Natural killer cell (primary cell): Measurements from ENCODE around the gene ZNF200. TPM values are rescaled to one million over a fixed set of nuclear protein-coding genes. Genes with fewer than 3 reads are reported as not detected.

Experiments
- ATAC-seq, 3 donors: fragments of 150-1000 bp in 2 of 3; fragments of 200-7000 bp in 1 of 3; cut with Tn5 transposase; 1 replicate in 1 of 3; 2 replicates in 2 of 3; pipeline ENCODE4 v1.10.0; 2021; ENCODE audit warnings: mild to moderate bottlenecking in 2 of 3, moderate library complexity in 2 of 3
- DNase-seq, 2 donors: peaks; one replicate each; pipeline versions ENCODE4 v3.0.0 to v3.0.0-alpha.2; 2013 to 2021; ENCODE audit warnings: mixed read lengths in 1 of 2
- H3K27ac ChIP-seq: one replicate; pipeline ENCODE4 v1.5.1; 2013; ENCODE audit warnings: mild to moderate bottlenecking, low read length
- H3K27me3 ChIP-seq: one replicate; pipeline ENCODE4 v1.6.1; 2013; ENCODE audit warnings: low read length; ENCODE audit not compliant: control insufficient read depth, insufficient read depth
- H3K36me3 ChIP-seq: one replicate; pipeline ENCODE4 v1.6.1; 2013; ENCODE audit warnings: low read length; ENCODE audit not compliant: control insufficient read depth, insufficient read depth
- H3K4me1 ChIP-seq: one replicate; pipeline ENCODE4 v1.6.1; 2013; ENCODE audit warnings: low read length; ENCODE audit not compliant: control insufficient read depth, insufficient read depth
- H3K4me3 ChIP-seq: one replicate; pipeline ENCODE4 v1.5.1; 2013; ENCODE audit warnings: low read length
- H3K9me3 ChIP-seq: one replicate; pipeline ENCODE4 v1.6.1; 2013; ENCODE audit warnings: low read length; ENCODE audit not compliant: control insufficient read depth, insufficient read depth
- H3K27ac Mint-ChIP-seq, 2 donors: one replicate each; pipeline ENCODE4 v1.8.0; 2022; ENCODE audit warnings: mild to moderate bottlenecking in 2 of 2, mixed read lengths in 2 of 2, moderate library complexity in 1 of 2
- H3K27me3 Mint-ChIP-seq, 2 donors: one replicate each; pipeline ENCODE4 v1.8.0; 2022; ENCODE audit warnings: low read depth in 2 of 2, mixed read lengths in 2 of 2
- H3K36me3 Mint-ChIP-seq: one replicate; pipeline ENCODE4 v1.8.0; 2022; ENCODE audit warnings: mixed read lengths
- H3K4me1 Mint-ChIP-seq, 2 donors: one replicate each; pipeline ENCODE4 v1.8.0; 2022; ENCODE audit warnings: mixed read lengths in 2 of 2
- H3K4me3 Mint-ChIP-seq: one replicate; pipeline ENCODE4 v1.8.0; 2022; ENCODE audit warnings: mild to moderate bottlenecking, moderate library complexity, mixed read lengths
- H3K9me3 Mint-ChIP-seq, 2 donors: one replicate each; pipeline ENCODE4 v1.8.0; 2022; ENCODE audit warnings: mixed read lengths in 2 of 2
- WGBS: methylation state at CpG from one replicate; pipeline ENCODE4 v1.1.7; 2013; ENCODE audit warnings: missing lambda C conversion rate; ENCODE audit not compliant: insufficient coverage; 5-methylcytosine and 5-hydroxymethylcytosine counted together
- intact Hi-C: fragments of 100-400 bp; cut with micrococcal nuclease; formaldehyde crosslinking; loops from one replicate; pipeline ENCODE4 v1.14.2; 2022
- total RNA-seq, 4 donors: library from RNA; stranded (reverse); fragments of 120-200 nt in 1 of 4; gene quantifications; one replicate each; pipeline versions ENCODE4 v1.2.3 to v1.2.4, GENCODE V29; 2013 to 2022
- TF ChIP-seq, protein P1 (sequence below): fragments of 200-600 bp; IDR thresholded peaks from one replicate; pipeline ENCODE4 v1.8.0; 2022; ENCODE audit warnings: antibody characterized with exemption

ZNF200 gene
- total RNA-seq, 3 donors from 2014 or later (not counting 1 experiment from before 2014, with no cell fraction given), result 5.3 to 10.9 (median 5.6) TPM

GRCh38 chr16:3259836-3260235, 24.9 kb upstream of the ZNF200 start:
- H3K36me3 ChIP-seq, result no peaks in the 10 kb centered on the region

GRCh38 chr16:3256866-3257465, 22.0 kb upstream of the ZNF200 start:
- Mint-ChIP-seq H3K9me3 (no peaks in the 10 kb centered on the region), H3K4me3 (no peak overlapping the region), H3K27ac (no peak overlapping the region), H3K27me3 (peaks cover 7 to 9% of the 10 kb centered on the region in 2 donors), H3K4me1 (no peaks in the 10 kb centered on the region), H3K36me3 (no peaks in the 10 kb centered on the region)
- no peaks in the 10 kb centered on the region for H3K27me3 ChIP-seq
- TF ChIP-seq, protein P1, sequence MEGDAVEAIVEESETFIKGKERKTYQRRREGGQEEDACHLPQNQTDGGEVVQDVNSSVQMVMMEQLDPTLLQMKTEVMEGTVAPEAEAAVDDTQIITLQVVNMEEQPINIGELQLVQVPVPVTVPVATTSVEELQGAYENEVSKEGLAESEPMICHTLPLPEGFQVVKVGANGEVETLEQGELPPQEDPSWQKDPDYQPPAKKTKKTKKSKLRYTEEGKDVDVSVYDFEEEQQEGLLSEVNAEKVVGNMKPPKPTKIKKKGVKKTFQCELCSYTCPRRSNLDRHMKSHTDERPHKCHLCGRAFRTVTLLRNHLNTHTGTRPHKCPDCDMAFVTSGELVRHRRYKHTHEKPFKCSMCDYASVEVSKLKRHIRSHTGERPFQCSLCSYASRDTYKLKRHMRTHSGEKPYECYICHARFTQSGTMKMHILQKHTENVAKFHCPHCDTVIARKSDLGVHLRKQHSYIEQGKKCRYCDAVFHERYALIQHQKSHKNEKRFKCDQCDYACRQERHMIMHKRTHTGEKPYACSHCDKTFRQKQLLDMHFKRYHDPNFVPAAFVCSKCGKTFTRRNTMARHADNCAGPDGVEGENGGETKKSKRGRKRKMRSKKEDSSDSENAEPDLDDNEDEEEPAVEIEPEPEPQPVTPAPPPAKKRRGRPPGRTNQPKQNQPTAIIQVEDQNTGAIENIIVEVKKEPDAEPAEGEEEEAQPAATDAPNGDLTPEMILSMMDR, result no peak
- H3K4me3 ChIP-seq, result no peak overlapping the region
- no peaks in the 10 kb centered on the region for H3K36me3 ChIP-seq
- DNase-seq (no peak), ATAC-seq (no peak)
- intact Hi-C loops, result no loop called here
- 84% methylated on average over 9 of the region's 9 CpGs for WGBS
- no peak overlapping the region for H3K27ac ChIP-seq
- H3K4me1 ChIP-seq, result peaks cover 6% of the 10 kb centered on the region
- no peaks in the 10 kb centered on the region for H3K9me3 ChIP-seq

More at GRCh38 chr16:3259836-3260235, 24.9 kb upstream of the ZNF200 start:
- whole genome bisulfite sequencing, result 96% methylated on average over 7 of the region's 8 CpGs
- no peak overlapping the region for H3K27ac Mint-ChIP-seq
- H3K4me3 Mint-ChIP-seq, result no peak overlapping the region
- no peaks in the 10 kb centered on the region for H3K9me3 ChIP-seq
- TF ChIP-seq, protein P1, result no peak
- intact Hi-C loops, result no loop called here
- no peak overlapping the region for H3K27ac ChIP-seq
- H3K4me1 Mint-ChIP-seq, result peaks cover 5 to 22% of the 10 kb centered on the region in 2 donors
- no peaks in the 10 kb centered on the region for H3K27me3 ChIP-seq
- DNase-seq (no peak), ATAC-seq (no peak)
- no peak overlapping the region for H3K4me3 ChIP-seq
- H3K36me3 Mint-ChIP-seq, result no peaks in the 10 kb centered on the region
- peaks cover 20% of the 10 kb centered on the region for H3K4me1 ChIP-seq
- H3K9me3 Mint-ChIP-seq, result no peaks in the 10 kb centered on the region
- H3K27me3 Mint-ChIP-seq, result peaks cover 5 to 7% of the 10 kb centered on the region in 2 donors

DNA sequence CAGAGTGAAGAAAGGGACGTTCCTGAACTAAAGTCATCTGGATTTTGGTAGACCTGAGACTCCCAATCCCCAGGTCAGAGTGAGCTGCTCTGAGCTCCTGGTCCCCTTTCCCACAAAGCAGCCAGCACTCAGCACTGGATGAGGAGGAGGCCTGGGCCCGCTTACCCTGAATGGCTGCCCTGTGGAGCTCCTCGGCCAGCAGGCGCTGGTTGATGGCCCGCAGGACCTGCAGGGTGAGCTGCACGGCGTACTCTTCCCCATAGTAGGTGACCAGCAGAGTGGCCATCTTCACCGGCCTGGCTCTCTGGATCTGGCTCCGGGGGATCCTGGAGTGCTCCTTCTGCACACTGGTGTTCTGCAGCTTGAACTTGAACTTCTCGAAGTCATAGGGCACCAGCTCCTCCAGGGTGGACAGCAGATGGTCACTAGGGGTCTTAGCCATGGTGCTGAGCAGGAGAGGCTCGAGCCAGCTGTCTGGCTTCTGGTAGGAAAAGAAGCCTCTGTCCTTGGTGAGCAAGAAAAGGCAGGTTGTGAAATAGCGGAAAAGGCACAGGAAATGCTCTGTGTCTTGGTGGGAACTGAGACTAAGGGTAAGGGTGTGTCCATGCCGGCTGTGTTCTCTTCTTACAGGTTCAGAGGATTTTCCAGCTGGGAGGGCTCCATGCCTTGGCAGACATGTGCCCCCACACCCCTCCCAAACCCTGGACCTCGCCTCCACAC, 21.3 kb upstream of the ZNF200 start, which contains the start of gene MEFV:
MEFV (minus strand) TSS at position 488 of the 720 bp plus-strand sequence; CDS start at position 442, 46 bp downstream.
- H3K4me1 ChIP-seq, result peaks cover 6% of the 10 kb centered on the region
- H3K27ac ChIP-seq, result no peak within 1 kb of the TSS
- TF ChIP-seq, protein P1, result no peak
- H3K9me3 ChIP-seq, result no peaks in the 10 kb centered on the region
- H3K4me3 ChIP-seq, result peak within 1 kb of the TSS; percentile 16
- Mint-ChIP-seq H3K27ac (no peak within 1 kb of the TSS), H3K4me3 (no peak within 1 kb of the TSS), H3K36me3 (no peaks in the 10 kb centered on the region), H3K4me1 (no peaks in the 10 kb centered on the region), H3K27me3 (peaks cover 9 to 11% of the 10 kb centered on the region in 2 donors), H3K9me3 (no peaks in the 10 kb centered on the region)
- DNase-seq, result no peak
- 81% methylated on average over 14 of the region's 14 CpGs for whole genome bisulfite sequencing
- no peaks in the 10 kb centered on the region for H3K27me3 ChIP-seq
- ATAC-seq, result peak in 1 of 3 donors; percentile 42
- H3K36me3 ChIP-seq, result no peaks in the 10 kb centered on the region
- intact Hi-C loops, result no loop called here
